Measurements from ENCODE around the gene GGACT.

- TF ChIP-seq, protein P1, sequence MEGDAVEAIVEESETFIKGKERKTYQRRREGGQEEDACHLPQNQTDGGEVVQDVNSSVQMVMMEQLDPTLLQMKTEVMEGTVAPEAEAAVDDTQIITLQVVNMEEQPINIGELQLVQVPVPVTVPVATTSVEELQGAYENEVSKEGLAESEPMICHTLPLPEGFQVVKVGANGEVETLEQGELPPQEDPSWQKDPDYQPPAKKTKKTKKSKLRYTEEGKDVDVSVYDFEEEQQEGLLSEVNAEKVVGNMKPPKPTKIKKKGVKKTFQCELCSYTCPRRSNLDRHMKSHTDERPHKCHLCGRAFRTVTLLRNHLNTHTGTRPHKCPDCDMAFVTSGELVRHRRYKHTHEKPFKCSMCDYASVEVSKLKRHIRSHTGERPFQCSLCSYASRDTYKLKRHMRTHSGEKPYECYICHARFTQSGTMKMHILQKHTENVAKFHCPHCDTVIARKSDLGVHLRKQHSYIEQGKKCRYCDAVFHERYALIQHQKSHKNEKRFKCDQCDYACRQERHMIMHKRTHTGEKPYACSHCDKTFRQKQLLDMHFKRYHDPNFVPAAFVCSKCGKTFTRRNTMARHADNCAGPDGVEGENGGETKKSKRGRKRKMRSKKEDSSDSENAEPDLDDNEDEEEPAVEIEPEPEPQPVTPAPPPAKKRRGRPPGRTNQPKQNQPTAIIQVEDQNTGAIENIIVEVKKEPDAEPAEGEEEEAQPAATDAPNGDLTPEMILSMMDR (IDR thresholded peaks at IDR 0.05) = no peak
- TF ChIP-seq POLR2A (IDR thresholded peaks at IDR 0.05) = no peak
Observed at GRCh38 chr13:100511466-100511865, 77.1 kb downstream of the GGACT start.

All from adrenal gland (tissue), 5 donors.